Mesothelial cell of epicardium (in vitro differentiated cells): Measurements from ENCODE around the gene NUP205. TPM values are rescaled to one million over a fixed set of nuclear protein-coding genes. Genes with fewer than 3 reads are reported as not detected.
A peak's percentile ranks its signal among the peaks of the same experiment; 100 is the strongest.

Experiments
- DNase-seq, 2 experiments: peaks; one replicate each; pipeline ENCODE4 v3.0.0; 2021; ENCODE audit warnings: low spot score in 2 of 2; ENCODE audit not compliant: unreplicated experiment in 2 of 2
- H3K27ac Mint-ChIP-seq: 2 replicates; pipeline ENCODE4 v1.8.0; 2021; ENCODE audit warnings: mixed read lengths
- H3K27me3 Mint-ChIP-seq: 2 replicates; pipeline ENCODE4 v1.8.0; 2021; ENCODE audit warnings: low read depth, mixed read lengths
- H3K36me3 Mint-ChIP-seq: 2 replicates; pipeline ENCODE4 v1.8.0; 2021; ENCODE audit warnings: mixed read lengths
- H3K4me1 Mint-ChIP-seq: 2 replicates; pipeline ENCODE4 v1.8.0; 2021; ENCODE audit warnings: mixed read lengths
- H3K4me3 Mint-ChIP-seq: 2 replicates; pipeline ENCODE4 v1.8.0; 2021; ENCODE audit warnings: mild to moderate bottlenecking, moderate library complexity, mixed read lengths
- H3K9me3 Mint-ChIP-seq: 2 replicates; pipeline ENCODE4 v1.8.0; 2021; ENCODE audit warnings: mixed read lengths
- total RNA-seq: library from RNA; stranded (reverse); gene quantifications from 3 replicates; pipeline ENCODE4 v1.2.1, GENCODE V29; 2021
- TF ChIP-seq, protein P1 (sequence below): fragments of 200-600 bp; sonication (generic); IDR thresholded peaks from one replicate; pipeline ENCODE4 v1.5.0; 2021; ENCODE audit warnings: antibody characterized with exemption; ENCODE audit not compliant: unreplicated experiment

NUP205 gene
- total RNA-seq, 1 donor from 2014 or later = 82.4 TPM

DNA sequence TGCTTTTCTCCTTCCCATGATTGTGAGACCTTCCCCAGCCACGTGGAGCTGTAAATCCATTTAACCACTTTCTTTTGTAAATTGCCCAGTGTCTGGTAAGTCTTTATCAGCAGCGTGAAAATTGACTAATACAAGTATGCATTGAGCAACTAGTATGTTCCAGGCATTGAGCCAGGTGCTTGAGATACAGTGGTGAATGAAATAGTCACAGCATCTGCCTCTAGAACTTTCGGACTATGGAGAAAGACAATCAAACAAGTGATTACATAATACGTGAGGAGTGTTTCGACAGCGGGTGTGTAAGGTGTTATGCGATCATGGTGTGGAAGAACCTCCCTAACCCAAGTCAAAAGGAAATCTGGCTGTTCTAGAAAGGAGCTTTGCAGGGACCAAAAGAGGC, 21.6 kb upstream of the NUP205 start:
- TF ChIP-seq, protein P1, sequence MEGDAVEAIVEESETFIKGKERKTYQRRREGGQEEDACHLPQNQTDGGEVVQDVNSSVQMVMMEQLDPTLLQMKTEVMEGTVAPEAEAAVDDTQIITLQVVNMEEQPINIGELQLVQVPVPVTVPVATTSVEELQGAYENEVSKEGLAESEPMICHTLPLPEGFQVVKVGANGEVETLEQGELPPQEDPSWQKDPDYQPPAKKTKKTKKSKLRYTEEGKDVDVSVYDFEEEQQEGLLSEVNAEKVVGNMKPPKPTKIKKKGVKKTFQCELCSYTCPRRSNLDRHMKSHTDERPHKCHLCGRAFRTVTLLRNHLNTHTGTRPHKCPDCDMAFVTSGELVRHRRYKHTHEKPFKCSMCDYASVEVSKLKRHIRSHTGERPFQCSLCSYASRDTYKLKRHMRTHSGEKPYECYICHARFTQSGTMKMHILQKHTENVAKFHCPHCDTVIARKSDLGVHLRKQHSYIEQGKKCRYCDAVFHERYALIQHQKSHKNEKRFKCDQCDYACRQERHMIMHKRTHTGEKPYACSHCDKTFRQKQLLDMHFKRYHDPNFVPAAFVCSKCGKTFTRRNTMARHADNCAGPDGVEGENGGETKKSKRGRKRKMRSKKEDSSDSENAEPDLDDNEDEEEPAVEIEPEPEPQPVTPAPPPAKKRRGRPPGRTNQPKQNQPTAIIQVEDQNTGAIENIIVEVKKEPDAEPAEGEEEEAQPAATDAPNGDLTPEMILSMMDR = no peak
- H3K9me3 Mint-ChIP-seq = no peaks in the 10 kb centered on the region
- H3K27ac Mint-ChIP-seq = no peak overlapping the region
- H3K4me1 Mint-ChIP-seq = peaks cover 36% of the 10 kb centered on the region
- H3K27me3 Mint-ChIP-seq = peaks cover 4% of the 10 kb centered on the region
- no peak overlapping the region for H3K4me3 Mint-ChIP-seq
- no peak for DNase-seq
- no peaks in the 10 kb centered on the region for H3K36me3 Mint-ChIP-seq

DNA sequence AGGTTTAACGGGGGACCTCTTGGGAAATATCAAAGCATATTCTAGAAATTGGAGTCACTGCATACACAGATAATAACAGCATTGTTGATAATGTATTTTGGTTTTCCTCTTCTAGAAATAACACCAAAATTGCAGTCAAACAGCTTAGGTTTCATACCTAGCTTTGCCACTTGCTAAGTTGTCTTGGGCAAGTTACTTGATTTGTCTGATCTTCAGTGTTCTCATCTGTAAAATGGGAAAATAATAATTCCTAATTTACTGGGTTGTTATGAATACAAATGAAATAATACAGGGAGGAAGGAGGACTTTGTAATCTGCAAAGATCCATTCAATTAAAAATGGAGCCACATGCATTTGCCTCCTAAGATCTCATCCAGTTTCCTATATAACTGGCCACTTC, 20.3 kb upstream of the NUP205 start:
- TF ChIP-seq, protein P1 = no peak
- H3K4me3 Mint-ChIP-seq = no peak overlapping the region
- H3K9me3 Mint-ChIP-seq = no peaks in the 10 kb centered on the region
- H3K27ac Mint-ChIP-seq = peak overlapping the region; percentile 94
- H3K27me3 Mint-ChIP-seq = no peaks in the 10 kb centered on the region
- H3K36me3 Mint-ChIP-seq = no peaks in the 10 kb centered on the region
- no peak for DNase-seq
- H3K4me1 Mint-ChIP-seq = peaks cover 36% of the 10 kb centered on the region

DNA sequence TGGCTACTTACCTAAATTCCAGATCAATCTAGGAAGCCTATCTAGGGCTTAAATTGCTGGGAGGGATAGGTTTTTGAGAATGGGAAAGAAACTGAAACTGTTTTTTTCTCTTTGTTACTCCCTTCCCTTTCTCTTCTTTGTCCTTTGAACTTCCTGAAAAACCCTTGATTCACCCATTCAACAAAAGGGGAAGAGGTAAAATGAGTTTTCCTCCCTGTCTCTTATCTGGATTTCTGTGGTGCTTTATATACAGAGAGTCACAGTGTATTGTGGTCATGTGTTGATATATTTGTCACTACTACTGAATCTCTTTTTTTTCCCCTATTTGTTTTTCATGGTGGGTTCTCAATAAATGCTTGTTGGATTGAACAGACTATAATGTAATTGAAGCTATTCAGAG, 19.8 kb upstream of the NUP205 start:
- Mint-ChIP-seq H3K27ac (peak overlapping the region; percentile 94), H3K36me3 (no peaks in the 10 kb centered on the region), H3K9me3 (no peaks in the 10 kb centered on the region), H3K4me1 (peaks cover 36% of the 10 kb centered on the region), H3K27me3 (no peaks in the 10 kb centered on the region), H3K4me3 (no peak overlapping the region)
- TF ChIP-seq, protein P1 = no peak
- no peak for DNase-seq

DNA sequence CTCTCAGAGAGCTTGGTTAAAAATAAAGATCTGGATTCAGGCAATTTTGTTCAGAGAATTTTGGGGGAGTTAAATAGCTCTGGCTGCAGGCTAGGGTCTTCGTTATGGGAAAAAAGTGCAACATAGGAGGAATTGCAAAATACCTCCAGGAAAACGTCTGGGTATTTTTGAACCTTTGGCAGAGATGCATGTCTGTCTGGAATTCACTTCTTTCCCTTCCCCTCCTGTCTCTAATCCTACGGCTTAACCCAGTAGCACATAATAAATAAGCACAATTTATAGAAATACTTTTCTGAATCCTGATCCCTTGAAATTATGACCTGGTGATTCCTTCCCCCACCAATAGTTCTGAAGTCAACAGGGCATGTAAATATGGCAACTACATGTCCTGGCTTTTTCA, 19.3 kb upstream of the NUP205 start:
- H3K27ac Mint-ChIP-seq = peak overlapping the region; percentile 94
- no peaks in the 10 kb centered on the region for H3K9me3 Mint-ChIP-seq
- H3K27me3 Mint-ChIP-seq = no peaks in the 10 kb centered on the region
- no peak for DNase-seq
- H3K4me3 Mint-ChIP-seq = peak overlapping the region; percentile 1
- no peaks in the 10 kb centered on the region for H3K36me3 Mint-ChIP-seq
- TF ChIP-seq, protein P1 = no peak
- peaks cover 34% of the 10 kb centered on the region for H3K4me1 Mint-ChIP-seq

DNA sequence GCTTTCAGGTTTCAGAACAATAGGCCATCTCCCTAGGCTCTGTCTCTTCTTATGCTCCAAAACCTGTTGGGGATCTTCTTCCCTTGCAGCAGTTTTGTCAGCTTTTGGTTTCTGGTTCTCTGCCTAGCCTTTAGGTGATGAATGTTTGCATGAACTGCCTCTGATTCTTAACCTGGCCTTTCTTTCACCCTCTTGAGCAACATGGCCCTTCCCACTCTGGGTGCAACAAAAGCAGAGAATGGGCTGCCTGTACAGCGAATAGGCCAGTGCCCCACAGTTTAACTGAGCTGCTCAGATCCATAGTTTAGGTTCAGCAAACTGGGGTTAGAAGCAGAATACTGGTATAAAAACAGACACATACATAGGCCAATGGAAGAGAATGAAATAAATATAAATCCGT, 18.1 kb upstream of the NUP205 start:
- Mint-ChIP-seq H3K36me3 (no peaks in the 10 kb centered on the region), H3K9me3 (no peaks in the 10 kb centered on the region), H3K4me1 (peaks cover 29% of the 10 kb centered on the region), H3K4me3 (no peak overlapping the region), H3K27ac (peak overlapping the region; percentile 64), H3K27me3 (no peaks in the 10 kb centered on the region)
- no peak for DNase-seq
- TF ChIP-seq, protein P1 = no peak

DNA sequence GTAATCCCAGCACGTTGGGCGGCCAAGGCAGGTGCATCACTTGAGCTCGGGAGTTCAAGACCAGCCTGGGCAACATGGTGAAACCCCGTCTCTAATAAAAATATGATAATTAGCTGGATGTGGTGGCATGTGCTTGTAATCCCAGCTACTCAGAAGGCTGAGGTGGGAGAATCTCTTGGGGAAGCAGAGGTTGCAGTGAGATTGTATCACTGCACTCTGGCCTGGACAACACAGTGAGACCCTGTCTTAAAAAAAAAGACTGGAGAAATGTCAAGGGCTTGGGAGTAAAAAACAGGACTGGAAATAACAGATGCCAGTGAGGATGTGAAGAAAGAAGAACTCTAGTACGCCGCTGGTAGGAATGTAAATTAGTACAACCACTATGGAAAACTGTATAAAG, 16.7 kb upstream of the NUP205 start:
- no peaks in the 10 kb centered on the region for H3K36me3 Mint-ChIP-seq
- no peaks in the 10 kb centered on the region for H3K9me3 Mint-ChIP-seq
- H3K27me3 Mint-ChIP-seq = no peaks in the 10 kb centered on the region
- H3K4me1 Mint-ChIP-seq = peaks cover 25% of the 10 kb centered on the region
- no peak for DNase-seq
- H3K4me3 Mint-ChIP-seq = no peak overlapping the region
- TF ChIP-seq, protein P1 = no peak
- H3K27ac Mint-ChIP-seq = no peak overlapping the region
